Neuronal stem cell (in vitro differentiated cells): Measurements from ENCODE around the gene SMG1.
"Not testable (repeated sequence)": the region's sequence is repeated elsewhere in the genome, so short reads cannot be mapped to it uniquely, and the experiment has no call there.

Source experiments
- DNase-seq: peaks from one replicate; pipeline ENCODE4 v3.0.0-alpha.2; 2013; ENCODE audit warnings: low spot score
- H2AFZ ChIP-seq: one replicate; pipeline ENCODE4 v1.6.1; 2013; ENCODE audit warnings: mild to moderate bottlenecking, low read length, inconsistent platforms
- H2AK5ac ChIP-seq: 2 replicates; pipeline ENCODE4 v1.6.1; 2013; ENCODE audit warnings: low read depth, mild to moderate bottlenecking, inconsistent platforms, low read length, moderate library complexity, mixed read lengths
- H2BK120ac ChIP-seq: 2 replicates; pipeline ENCODE4 v1.6.1; 2013; ENCODE audit warnings: low read depth, mild to moderate bottlenecking, inconsistent platforms, low read length, moderate library complexity, mixed read lengths
- H2BK12ac ChIP-seq: one replicate; pipeline ENCODE4 v1.6.1; 2013; ENCODE audit warnings: low read length, inconsistent platforms
- H2BK15ac ChIP-seq: 2 replicates; pipeline ENCODE4 v1.6.1; 2013; ENCODE audit warnings: mild to moderate bottlenecking, low read length, inconsistent platforms, mixed read lengths
- H2BK5ac ChIP-seq: one replicate; pipeline ENCODE4 v1.6.1; 2013; ENCODE audit warnings: inconsistent platforms, mild to moderate bottlenecking, low read length, moderate library complexity
- H3K14ac ChIP-seq: one replicate; pipeline ENCODE4 v1.6.1; 2013; ENCODE audit warnings: low read length, inconsistent platforms
- H3K18ac ChIP-seq: 2 replicates; pipeline ENCODE4 v1.6.1; 2013; ENCODE audit warnings: low read length, inconsistent platforms
- H3K23ac ChIP-seq: 2 replicates; pipeline ENCODE4 v1.6.1; 2013; ENCODE audit warnings: low read depth, mild to moderate bottlenecking, mixed read lengths, low read length, inconsistent platforms; ENCODE audit not compliant: poor library complexity
- H3K27ac ChIP-seq: replicated peaks from 3 replicates; pipeline ENCODE4 v1.5.1; 2013; ENCODE audit warnings: low read length, inconsistent platforms
- H3K27me3 ChIP-seq, 3 experiments: 2 replicates each; pipeline ENCODE4 v1.6.1; 2013; ENCODE audit warnings: low read length in 3 of 3, mild to moderate bottlenecking in 2 of 3, inconsistent platforms in 1 of 3, low read depth in 1 of 3, mixed read lengths in 1 of 3, moderate library complexity in 1 of 3; ENCODE audit not compliant: control insufficient read depth in 3 of 3, insufficient read depth in 3 of 3
- H3K36me3 ChIP-seq, 2 donors: replicated peaks in 1 of 2; 2 replicates each; pipeline ENCODE4 v1.6.1; 2013; ENCODE audit warnings: low read length in 2 of 2; ENCODE audit not compliant: control insufficient read depth in 2 of 2, insufficient read depth in 2 of 2
- H3K4ac ChIP-seq: 2 replicates; pipeline ENCODE4 v1.6.1; 2013; ENCODE audit warnings: inconsistent platforms, mild to moderate bottlenecking, low read length, moderate library complexity
- H3K4me1 ChIP-seq, 2 donors: 1 replicate in 1 of 2; 2 replicates in 1 of 2; pipeline ENCODE4 v1.6.1; 2013; ENCODE audit warnings: low read length in 2 of 2, low read depth in 1 of 2; ENCODE audit not compliant: control insufficient read depth in 2 of 2, insufficient read depth in 1 of 2
- H3K4me2 ChIP-seq: one replicate; pipeline ENCODE4 v1.6.1; 2013; ENCODE audit warnings: mild to moderate bottlenecking, low read length, inconsistent platforms; ENCODE audit not compliant: insufficient read depth, poor library complexity, severe bottlenecking
- H3K4me3 ChIP-seq, 2 donors: 2 replicates each; pipeline ENCODE4 v1.5.1; 2013; ENCODE audit warnings: low read length in 2 of 2, mild to moderate bottlenecking in 2 of 2, inconsistent platforms in 1 of 2, moderate library complexity in 1 of 2
- H3K79me1 ChIP-seq: one replicate; pipeline ENCODE4 v1.6.1; 2013; ENCODE audit warnings: low read depth, mild to moderate bottlenecking, inconsistent platforms, low read length, moderate library complexity
- H3K9ac ChIP-seq: one replicate; pipeline ENCODE4 v1.6.1; 2013; ENCODE audit warnings: mild to moderate bottlenecking, low read depth, low read length, inconsistent platforms; ENCODE audit not compliant: poor library complexity
- H3K9me3 ChIP-seq, 2 donors: replicated peaks in 1 of 2; 2 replicates each; pipeline versions ENCODE3 to v1.6.1; 2013; ENCODE audit warnings: low read length in 2 of 2, mild to moderate bottlenecking in 2 of 2, inconsistent platforms in 1 of 2, low read depth in 1 of 2, mixed read lengths in 1 of 2, moderate library complexity in 1 of 2; ENCODE audit not compliant: control insufficient read depth in 2 of 2, insufficient read depth in 1 of 2
- H4K8ac ChIP-seq: one replicate; pipeline ENCODE4 v1.6.1; 2013; ENCODE audit warnings: low read depth, mild to moderate bottlenecking, inconsistent platforms, low read length, moderate library complexity
- H4K91ac ChIP-seq: one replicate; pipeline ENCODE4 v1.6.1; 2013; ENCODE audit warnings: low read length, low read depth, mild to moderate bottlenecking, inconsistent platforms; ENCODE audit not compliant: poor library complexity
- WGBS, 2 donors: extraction: QIAGEN DNeasy Blood & Tissue Kit; methylation state at CpG; one replicate each; pipeline ENCODE4 v1.1.7; 2013; ENCODE audit warnings: missing lambda C conversion rate in 2 of 2, mixed read lengths in 1 of 2; ENCODE audit not compliant: insufficient read length in 2 of 2, insufficient replicate concordance in 1 of 2; ENCODE audit errors: extremely low coverage in 2 of 2; 5-methylcytosine and 5-hydroxymethylcytosine counted together

The SMG1 gene

DNA sequence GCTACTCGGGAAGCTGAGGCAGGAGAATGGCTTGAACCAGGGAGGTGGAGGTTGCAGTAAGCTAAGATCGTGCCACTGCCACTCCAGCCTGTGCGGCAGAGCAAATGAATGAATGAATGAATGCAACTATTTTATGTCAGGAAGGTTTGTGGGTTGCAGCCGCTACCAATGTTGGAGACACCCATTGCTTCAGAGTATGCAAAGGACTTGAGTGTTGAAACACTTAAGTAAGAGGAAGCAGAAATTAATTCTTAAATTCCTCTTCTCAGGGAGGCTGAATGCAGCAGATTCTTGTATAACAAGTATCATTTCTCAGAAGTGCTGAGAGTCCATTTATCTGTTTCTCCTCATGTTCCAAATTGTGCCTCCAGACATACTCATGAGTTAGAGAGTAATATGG is 151.6 kb downstream of the SMG1 start:
- not testable (repeated sequence) for H3K9ac ChIP-seq, H2AFZ ChIP-seq, H2BK15ac ChIP-seq, H3K27me3 ChIP-seq, H3K79me1 ChIP-seq, H2BK12ac ChIP-seq, H3K23ac ChIP-seq, H3K4me2 ChIP-seq, H4K91ac ChIP-seq, H2BK5ac ChIP-seq, H3K4me1 ChIP-seq, H3K27ac ChIP-seq, H3K4ac ChIP-seq, H3K36me3 ChIP-seq, H2AK5ac ChIP-seq, DNase-seq, H4K8ac ChIP-seq, H3K18ac ChIP-seq, H3K14ac ChIP-seq, H3K4me3 ChIP-seq, H2BK120ac ChIP-seq, H3K9me3 ChIP-seq
- no CpG with 5 or more reads among the region's 4 CpGs for WGBS, 2 donors

DNA sequence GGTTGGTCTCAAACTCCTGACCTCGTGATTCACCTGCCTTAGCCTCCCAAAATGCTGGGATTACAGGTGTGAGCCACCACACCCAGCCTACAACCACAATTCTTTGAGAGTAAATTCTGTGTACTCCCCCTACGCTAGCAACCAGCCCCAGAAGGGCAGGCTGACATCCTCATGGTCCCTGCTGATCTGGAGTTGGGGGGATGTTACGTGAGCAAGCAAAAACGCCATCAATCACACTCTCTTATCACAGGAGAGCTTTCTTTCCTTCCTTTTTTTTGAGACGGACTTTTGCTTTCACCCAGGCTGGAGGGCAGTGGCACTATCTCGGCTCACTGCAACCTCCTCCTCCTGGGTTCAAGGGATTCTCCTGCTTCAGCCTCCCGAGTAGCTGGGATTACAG is 154.0 kb downstream of the SMG1 start:
- not testable (repeated sequence) for H3K27me3 ChIP-seq, H2AK5ac ChIP-seq, H3K36me3 ChIP-seq, H2BK5ac ChIP-seq, H3K4me1 ChIP-seq, DNase-seq, H3K4ac ChIP-seq, H3K79me1 ChIP-seq, H2BK12ac ChIP-seq, H3K27ac ChIP-seq, H3K18ac ChIP-seq, H3K9me3 ChIP-seq, H2AFZ ChIP-seq, H2BK120ac ChIP-seq, H4K91ac ChIP-seq, H3K4me2 ChIP-seq, H3K23ac ChIP-seq, H3K9ac ChIP-seq, H3K4me3 ChIP-seq, H2BK15ac ChIP-seq, H4K8ac ChIP-seq, H3K14ac ChIP-seq
- WGBS, 2 donors = no CpG with 5 or more reads among the region's 7 CpGs

DNA sequence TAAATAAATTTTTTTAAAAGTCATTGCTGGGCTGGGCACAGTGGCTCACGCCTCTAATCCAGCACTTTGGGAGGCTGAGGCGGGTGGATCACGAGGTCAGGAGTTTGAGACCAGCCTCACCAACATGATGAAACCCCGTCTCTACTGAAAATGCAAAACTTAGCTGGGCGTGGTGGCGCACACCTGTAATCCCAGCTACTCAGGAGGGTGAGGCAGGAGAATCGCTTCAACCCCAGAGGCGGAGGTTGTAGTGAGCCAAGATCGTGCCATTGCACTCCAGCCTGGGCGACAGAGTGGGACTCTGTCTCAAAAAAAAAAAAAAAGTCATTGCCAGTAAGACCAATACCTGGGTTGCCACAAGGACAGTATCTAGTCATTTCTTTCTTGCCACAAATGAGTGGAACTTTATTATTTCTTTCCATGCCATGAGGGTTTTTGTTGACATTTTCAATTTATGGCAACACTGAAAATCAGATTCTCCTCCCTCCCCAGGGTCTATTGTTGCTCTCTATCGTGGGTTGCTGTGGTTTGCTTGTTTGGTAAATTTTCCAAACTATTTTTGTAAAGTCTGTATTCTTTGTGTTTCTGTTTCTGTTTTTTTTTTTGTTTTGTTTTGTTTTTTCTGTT is 155.8 kb downstream of the SMG1 start:
- not testable (repeated sequence) for H3K18ac ChIP-seq, H4K8ac ChIP-seq, H3K14ac ChIP-seq, H2AK5ac ChIP-seq, H3K4me2 ChIP-seq, H4K91ac ChIP-seq, H3K27ac ChIP-seq, H2BK120ac ChIP-seq, H2AFZ ChIP-seq, DNase-seq, H3K23ac ChIP-seq, H3K9ac ChIP-seq, H2BK15ac ChIP-seq, H3K4ac ChIP-seq, H3K79me1 ChIP-seq, H2BK5ac ChIP-seq, H3K36me3 ChIP-seq, H3K4me3 ChIP-seq, H3K4me1 ChIP-seq, H3K27me3 ChIP-seq, H2BK12ac ChIP-seq, H3K9me3 ChIP-seq
- no CpG with 5 or more reads among the region's 11 CpGs for WGBS, 2 donors

DNA sequence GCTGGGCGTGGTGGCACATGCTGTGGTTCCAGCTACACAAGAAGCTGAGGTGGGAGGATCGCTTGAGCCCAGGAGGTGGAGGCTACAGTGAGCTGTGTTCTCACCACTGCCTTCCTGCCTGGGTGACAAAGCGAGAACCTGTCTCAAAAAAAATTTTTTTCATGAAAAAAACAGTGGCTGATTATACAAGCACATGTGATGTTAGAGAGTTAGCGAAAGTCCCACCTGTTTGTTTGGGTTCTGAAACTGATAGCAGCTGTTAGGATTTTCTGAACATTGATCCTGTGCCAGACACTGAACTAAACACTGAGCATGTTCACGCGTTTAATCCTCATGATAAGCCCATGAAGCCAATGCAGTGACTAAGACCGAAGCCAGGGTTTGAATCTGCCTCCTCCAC is 159.0 kb downstream of the SMG1 start:
- not testable (repeated sequence) for H4K91ac ChIP-seq, H3K9me3 ChIP-seq, H3K14ac ChIP-seq, H3K79me1 ChIP-seq, H4K8ac ChIP-seq, H3K36me3 ChIP-seq, H3K23ac ChIP-seq, H3K4ac ChIP-seq, DNase-seq, H3K27ac ChIP-seq, H3K4me3 ChIP-seq, H3K4me1 ChIP-seq, H3K4me2 ChIP-seq, H2BK12ac ChIP-seq, H2AK5ac ChIP-seq, H3K27me3 ChIP-seq, H2BK120ac ChIP-seq, H2BK15ac ChIP-seq, H2AFZ ChIP-seq, H3K18ac ChIP-seq, H3K9ac ChIP-seq, H2BK5ac ChIP-seq
- WGBS, 2 donors = no CpG with 5 or more reads among the region's 7 CpGs
